Measurements from ENCODE around the gene ARHGEF26.

DNA sequence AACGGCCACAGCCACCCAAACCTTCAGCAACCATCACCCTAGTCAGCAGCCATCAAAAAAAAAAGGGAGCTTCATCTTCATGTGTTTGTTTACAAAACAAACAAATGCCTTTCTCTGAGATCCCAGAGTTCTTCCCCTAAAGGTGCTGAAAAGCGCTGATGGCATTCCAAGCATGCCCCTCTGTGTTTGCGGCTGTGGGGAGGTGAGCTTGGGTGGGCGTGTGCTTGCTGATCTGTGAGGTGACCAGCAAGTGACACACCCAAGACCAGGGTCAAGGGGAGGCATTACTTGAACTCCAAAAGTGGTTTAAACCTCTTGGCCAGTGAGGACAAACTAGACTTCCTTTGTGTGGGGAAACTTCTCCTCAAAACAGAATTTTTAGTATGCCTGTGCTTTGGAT lies 121.6 kb downstream of the ARHGEF26 start:
- TF ChIP-seq, protein P1, sequence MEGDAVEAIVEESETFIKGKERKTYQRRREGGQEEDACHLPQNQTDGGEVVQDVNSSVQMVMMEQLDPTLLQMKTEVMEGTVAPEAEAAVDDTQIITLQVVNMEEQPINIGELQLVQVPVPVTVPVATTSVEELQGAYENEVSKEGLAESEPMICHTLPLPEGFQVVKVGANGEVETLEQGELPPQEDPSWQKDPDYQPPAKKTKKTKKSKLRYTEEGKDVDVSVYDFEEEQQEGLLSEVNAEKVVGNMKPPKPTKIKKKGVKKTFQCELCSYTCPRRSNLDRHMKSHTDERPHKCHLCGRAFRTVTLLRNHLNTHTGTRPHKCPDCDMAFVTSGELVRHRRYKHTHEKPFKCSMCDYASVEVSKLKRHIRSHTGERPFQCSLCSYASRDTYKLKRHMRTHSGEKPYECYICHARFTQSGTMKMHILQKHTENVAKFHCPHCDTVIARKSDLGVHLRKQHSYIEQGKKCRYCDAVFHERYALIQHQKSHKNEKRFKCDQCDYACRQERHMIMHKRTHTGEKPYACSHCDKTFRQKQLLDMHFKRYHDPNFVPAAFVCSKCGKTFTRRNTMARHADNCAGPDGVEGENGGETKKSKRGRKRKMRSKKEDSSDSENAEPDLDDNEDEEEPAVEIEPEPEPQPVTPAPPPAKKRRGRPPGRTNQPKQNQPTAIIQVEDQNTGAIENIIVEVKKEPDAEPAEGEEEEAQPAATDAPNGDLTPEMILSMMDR (conservative IDR thresholded peaks at IDR 0.05; ENCODE audit: low read depth in 2 of 2): no peak
- no peak for TF ChIP-seq POLR2AphosphoS5 (IDR thresholded peaks at IDR 0.05; ENCODE audit: low read depth)
- no peak for TF ChIP-seq ZNF114 (CRISPR knock-in tag; IDR thresholded peaks at IDR 0.05)
- no peak for TF ChIP-seq EZH2phosphoT487 (IDR thresholded peaks at IDR 0.05; ENCODE audit: unreplicated experiment)
- TF ChIP-seq EZH2 (IDR thresholded peaks at IDR 0.05; ENCODE audit: low read depth, unreplicated experiment): no peak
- TF ChIP-seq, protein P2, sequence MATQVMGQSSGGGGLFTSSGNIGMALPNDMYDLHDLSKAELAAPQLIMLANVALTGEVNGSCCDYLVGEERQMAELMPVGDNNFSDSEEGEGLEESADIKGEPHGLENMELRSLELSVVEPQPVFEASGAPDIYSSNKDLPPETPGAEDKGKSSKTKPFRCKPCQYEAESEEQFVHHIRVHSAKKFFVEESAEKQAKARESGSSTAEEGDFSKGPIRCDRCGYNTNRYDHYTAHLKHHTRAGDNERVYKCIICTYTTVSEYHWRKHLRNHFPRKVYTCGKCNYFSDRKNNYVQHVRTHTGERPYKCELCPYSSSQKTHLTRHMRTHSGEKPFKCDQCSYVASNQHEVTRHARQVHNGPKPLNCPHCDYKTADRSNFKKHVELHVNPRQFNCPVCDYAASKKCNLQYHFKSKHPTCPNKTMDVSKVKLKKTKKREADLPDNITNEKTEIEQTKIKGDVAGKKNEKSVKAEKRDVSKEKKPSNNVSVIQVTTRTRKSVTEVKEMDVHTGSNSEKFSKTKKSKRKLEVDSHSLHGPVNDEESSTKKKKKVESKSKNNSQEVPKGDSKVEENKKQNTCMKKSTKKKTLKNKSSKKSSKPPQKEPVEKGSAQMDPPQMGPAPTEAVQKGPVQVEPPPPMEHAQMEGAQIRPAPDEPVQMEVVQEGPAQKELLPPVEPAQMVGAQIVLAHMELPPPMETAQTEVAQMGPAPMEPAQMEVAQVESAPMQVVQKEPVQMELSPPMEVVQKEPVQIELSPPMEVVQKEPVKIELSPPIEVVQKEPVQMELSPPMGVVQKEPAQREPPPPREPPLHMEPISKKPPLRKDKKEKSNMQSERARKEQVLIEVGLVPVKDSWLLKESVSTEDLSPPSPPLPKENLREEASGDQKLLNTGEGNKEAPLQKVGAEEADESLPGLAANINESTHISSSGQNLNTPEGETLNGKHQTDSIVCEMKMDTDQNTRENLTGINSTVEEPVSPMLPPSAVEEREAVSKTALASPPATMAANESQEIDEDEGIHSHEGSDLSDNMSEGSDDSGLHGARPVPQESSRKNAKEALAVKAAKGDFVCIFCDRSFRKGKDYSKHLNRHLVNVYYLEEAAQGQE (IDR thresholded peaks at IDR 0.05; ENCODE audit: unreplicated experiment): no peak
- no peak for TF ChIP-seq STAT1 (IDR thresholded peaks at IDR 0.05; ENCODE audit: unreplicated experiment)
- TF ChIP-seq CREB1 (CRISPR knock-in tag; IDR thresholded peaks at IDR 0.05; ENCODE audit: low read depth): no peak
- no peak for TF ChIP-seq ZNF331 (CRISPR knock-in tag; IDR thresholded peaks at IDR 0.05; ENCODE audit: low read depth)
- TF ChIP-seq, protein P3, sequence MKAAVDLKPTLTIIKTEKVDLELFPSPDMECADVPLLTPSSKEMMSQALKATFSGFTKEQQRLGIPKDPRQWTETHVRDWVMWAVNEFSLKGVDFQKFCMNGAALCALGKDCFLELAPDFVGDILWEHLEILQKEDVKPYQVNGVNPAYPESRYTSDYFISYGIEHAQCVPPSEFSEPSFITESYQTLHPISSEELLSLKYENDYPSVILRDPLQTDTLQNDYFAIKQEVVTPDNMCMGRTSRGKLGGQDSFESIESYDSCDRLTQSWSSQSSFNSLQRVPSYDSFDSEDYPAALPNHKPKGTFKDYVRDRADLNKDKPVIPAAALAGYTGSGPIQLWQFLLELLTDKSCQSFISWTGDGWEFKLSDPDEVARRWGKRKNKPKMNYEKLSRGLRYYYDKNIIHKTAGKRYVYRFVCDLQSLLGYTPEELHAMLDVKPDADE (IDR thresholded peaks at IDR 0.05): no peak
- TF ChIP-seq JUNB (IDR thresholded peaks at IDR 0.05; ENCODE audit: unreplicated experiment): no peak
- TF ChIP-seq NANOG (IDR thresholded peaks at IDR 0.05; ENCODE audit: borderline replicate concordance): no peak
- TF ChIP-seq, protein P4, sequence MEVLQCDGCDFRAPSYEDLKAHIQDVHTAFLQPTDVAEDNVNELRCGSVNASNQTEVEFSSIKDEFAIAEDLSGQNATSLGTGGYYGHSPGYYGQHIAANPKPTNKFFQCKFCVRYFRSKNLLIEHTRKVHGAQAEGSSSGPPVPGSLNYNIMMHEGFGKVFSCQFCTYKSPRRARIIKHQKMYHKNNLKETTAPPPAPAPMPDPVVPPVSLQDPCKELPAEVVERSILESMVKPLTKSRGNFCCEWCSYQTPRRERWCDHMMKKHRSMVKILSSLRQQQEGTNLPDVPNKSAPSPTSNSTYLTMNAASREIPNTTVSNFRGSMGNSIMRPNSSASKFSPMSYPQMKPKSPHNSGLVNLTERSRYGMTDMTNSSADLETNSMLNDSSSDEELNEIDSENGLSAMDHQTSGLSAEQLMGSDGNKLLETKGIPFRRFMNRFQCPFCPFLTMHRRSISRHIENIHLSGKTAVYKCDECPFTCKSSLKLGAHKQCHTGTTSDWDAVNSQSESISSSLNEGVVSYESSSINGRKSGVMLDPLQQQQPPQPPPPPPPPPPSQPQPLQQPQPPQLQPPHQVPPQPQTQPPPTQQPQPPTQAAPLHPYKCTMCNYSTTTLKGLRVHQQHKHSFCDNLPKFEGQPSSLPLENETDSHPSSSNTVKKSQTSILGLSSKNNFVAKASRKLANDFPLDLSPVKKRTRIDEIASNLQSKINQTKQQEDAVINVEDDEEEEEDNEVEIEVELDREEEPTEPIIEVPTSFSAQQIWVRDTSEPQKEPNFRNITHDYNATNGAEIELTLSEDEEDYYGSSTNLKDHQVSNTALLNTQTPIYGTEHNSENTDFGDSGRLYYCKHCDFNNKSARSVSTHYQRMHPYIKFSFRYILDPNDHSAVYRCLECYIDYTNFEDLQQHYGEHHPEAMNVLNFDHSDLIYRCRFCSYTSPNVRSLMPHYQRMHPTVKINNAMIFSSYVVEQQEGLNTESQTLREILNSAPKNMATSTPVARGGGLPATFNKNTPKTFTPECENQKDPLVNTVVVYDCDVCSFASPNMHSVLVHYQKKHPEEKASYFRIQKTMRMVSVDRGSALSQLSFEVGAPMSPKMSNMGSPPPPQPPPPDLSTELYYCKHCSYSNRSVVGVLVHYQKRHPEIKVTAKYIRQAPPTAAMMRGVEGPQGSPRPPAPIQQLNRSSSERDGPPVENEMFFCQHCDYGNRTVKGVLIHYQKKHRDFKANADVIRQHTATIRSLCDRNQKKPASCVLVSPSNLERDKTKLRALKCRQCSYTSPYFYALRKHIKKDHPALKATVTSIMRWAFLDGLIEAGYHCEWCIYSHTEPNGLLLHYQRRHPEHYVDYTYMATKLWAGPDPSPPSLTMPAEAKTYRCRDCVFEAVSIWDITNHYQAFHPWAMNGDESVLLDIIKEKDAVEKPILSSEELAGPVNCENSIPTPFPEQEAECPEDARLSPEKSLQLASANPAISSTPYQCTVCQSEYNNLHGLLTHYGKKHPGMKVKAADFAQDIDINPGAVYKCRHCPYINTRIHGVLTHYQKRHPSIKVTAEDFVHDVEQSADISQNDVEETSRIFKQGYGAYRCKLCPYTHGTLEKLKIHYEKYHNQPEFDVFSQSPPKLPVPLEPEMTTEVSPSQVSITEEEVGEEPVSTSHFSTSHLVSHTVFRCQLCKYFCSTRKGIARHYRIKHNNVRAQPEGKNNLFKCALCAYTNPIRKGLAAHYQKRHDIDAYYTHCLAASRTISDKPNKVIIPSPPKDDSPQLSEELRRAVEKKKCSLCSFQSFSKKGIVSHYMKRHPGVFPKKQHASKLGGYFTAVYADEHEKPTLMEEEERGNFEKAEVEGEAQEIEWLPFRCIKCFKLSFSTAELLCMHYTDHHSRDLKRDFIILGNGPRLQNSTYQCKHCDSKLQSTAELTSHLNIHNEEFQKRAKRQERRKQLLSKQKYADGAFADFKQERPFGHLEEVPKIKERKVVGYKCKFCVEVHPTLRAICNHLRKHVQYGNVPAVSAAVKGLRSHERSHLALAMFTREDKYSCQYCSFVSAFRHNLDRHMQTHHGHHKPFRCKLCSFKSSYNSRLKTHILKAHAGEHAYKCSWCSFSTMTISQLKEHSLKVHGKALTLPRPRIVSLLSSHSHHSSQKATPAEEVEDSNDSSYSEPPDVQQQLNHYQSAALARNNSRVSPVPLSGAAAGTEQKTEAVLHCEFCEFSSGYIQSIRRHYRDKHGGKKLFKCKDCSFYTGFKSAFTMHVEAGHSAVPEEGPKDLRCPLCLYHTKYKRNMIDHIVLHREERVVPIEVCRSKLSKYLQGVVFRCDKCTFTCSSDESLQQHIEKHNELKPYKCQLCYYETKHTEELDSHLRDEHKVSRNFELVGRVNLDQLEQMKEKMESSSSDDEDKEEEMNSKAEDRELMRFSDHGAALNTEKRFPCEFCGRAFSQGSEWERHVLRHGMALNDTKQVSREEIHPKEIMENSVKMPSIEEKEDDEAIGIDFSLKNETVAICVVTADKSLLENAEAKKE (CRISPR knock-in tag; IDR thresholded peaks at IDR 0.05): no peak

All from GM23338 (cell line).